Aorta (tissue), 5 donors: ENCODE measurements around the gene GALNT12. TPM values are rescaled to one million over a fixed set of nuclear protein-coding genes. Genes with fewer than 3 reads are reported as not detected.
A peak's percentile ranks its signal among the peaks of the same experiment; 100 is the strongest.

Experiments
- ATAC-seq: fragments of 200-7000 bp; cut with Tn5 transposase; one replicate; pipeline ENCODE4 v1.9.1; 2022; ENCODE audit warnings: moderate library complexity; ENCODE audit not compliant: low FRiP score
- DNase-seq, 2 donors: peaks; one replicate each; pipeline ENCODE4 v3.0.0-alpha.2; 2020
- H3K27ac ChIP-seq, 2 donors: one replicate each; pipeline ENCODE4 v1.5.1; 2013; ENCODE audit warnings: low read length in 2 of 2, mild to moderate bottlenecking in 2 of 2, moderate library complexity in 2 of 2, control low read depth in 1 of 2, inconsistent platforms in 1 of 2, low read depth in 1 of 2
- H3K27me3 ChIP-seq, 2 donors: one replicate each; pipeline ENCODE4 v1.6.1; 2013; ENCODE audit warnings: control low read depth in 1 of 2, low read length in 1 of 2, mild to moderate bottlenecking in 1 of 2, moderate library complexity in 1 of 2; ENCODE audit not compliant: insufficient read depth in 2 of 2, control insufficient read depth in 1 of 2
- H3K36me3 ChIP-seq, 2 donors: one replicate each; pipeline ENCODE4 v1.6.1; 2013; ENCODE audit warnings: control low read depth in 1 of 2, low read length in 1 of 2, mild to moderate bottlenecking in 1 of 2; ENCODE audit not compliant: insufficient read depth in 2 of 2, control insufficient read depth in 1 of 2
- H3K4me1 ChIP-seq, 2 donors: one replicate each; pipeline ENCODE4 v1.6.1; 2013; ENCODE audit warnings: low read length in 2 of 2, control low read depth in 1 of 2, mild to moderate bottlenecking in 1 of 2, moderate library complexity in 1 of 2; ENCODE audit not compliant: insufficient read depth in 2 of 2, control insufficient read depth in 1 of 2
- H3K4me3 ChIP-seq, 2 donors: one replicate each; pipeline ENCODE4 v1.5.1; 2013; ENCODE audit warnings: low read length in 2 of 2, control low read depth in 1 of 2, mild to moderate bottlenecking in 1 of 2
- H3K9me3 ChIP-seq: one replicate; pipeline ENCODE4 v1.6.1; 2013; ENCODE audit warnings: mild to moderate bottlenecking, low read length; ENCODE audit not compliant: control insufficient read depth
- WGBS, 2 donors: extraction: QIAGEN DNeasy Blood & Tissue Kit; methylation state at CpG; one replicate each; pipeline ENCODE4 v1.1.7; 2013; 5-methylcytosine and 5-hydroxymethylcytosine counted together
- intact Hi-C, 2 donors: fragments of 100-400 bp; cut with DNase I; formaldehyde crosslinking; loops; one replicate each; pipeline versions ENCODE4 v1.14.2 to v1.15.0; 2022
- polyA plus RNA-seq, 2 donors: library from polyadenylated mRNA; stranded (reverse); fragments of 200-250 nt; gene quantifications; one replicate each; pipeline ENCODE4 v1.2.3, GENCODE V29; 2013
- total RNA-seq, 2 donors: library from RNA; stranded (reverse); fragmentation: NEBNext Ultra II Directional; extraction: Animal tissue kit (Norgen Biotek cat#: 25700); gene quantifications; one replicate each; pipeline ENCODE4 v1.2.1, GENCODE V29; 2021
- donor health status: healthy with polysubstance abuse.
- donor health status: Bipolar disorder and iron deficiency.
- donor health status: DM: no; HTN: no; CAD: no.
- donor health status: DM: no; HTN: no; CAD: no.
- donor health status: DM: yes; HTN: yes; CAD: no.

The GALNT12 gene
- total and polyA plus RNA-seq, 4 donors, result 2.9 to 12.6 (median 4.1) TPM

GRCh38 chr9:98852460-98852734 lies 44.9 kb downstream of the GALNT12 start:
- no peak for ATAC-seq
- 66 to 74% methylated on average over 6 of the region's 6 CpGs for WGBS, 2 donors

GRCh38 chr9:98852961-98853360 lies 45.5 kb downstream of the GALNT12 start:
- H3K27ac ChIP-seq, result no peak overlapping the region
- DNase-seq, result no peak
- H3K4me1 ChIP-seq, result no peaks in the 10 kb centered on the region
- peaks cover 3% of the 10 kb centered on the region for H3K9me3 ChIP-seq
- H3K27me3 ChIP-seq, result no peaks in the 10 kb centered on the region
- intact Hi-C loops, result loop anchor here in 1 of 2 donors (10.0 kb wide), 1 partner anchor 292 kb away; no protein-coding TSS in a partner anchor
- no peak overlapping the region for H3K4me3 ChIP-seq
- no peaks in the 10 kb centered on the region for H3K36me3 ChIP-seq
- no peak for ATAC-seq
- 90 to 96% methylated on average over 2 of the region's 2 CpGs for WGBS, 2 donors

More at GRCh38 chr9:98852460-98852734, 44.9 kb downstream of the GALNT12 start:
- no peak for DNase-seq
- H3K4me1 ChIP-seq, result no peaks in the 10 kb centered on the region
- peaks cover 3% of the 10 kb centered on the region for H3K9me3 ChIP-seq
- H3K27ac ChIP-seq, result no peak overlapping the region
- intact Hi-C loops, result loop anchor here in 1 of 2 donors (10.0 kb wide), 1 partner anchor 292 kb away; no protein-coding TSS in a partner anchor
- no peaks in the 10 kb centered on the region for H3K27me3 ChIP-seq
- no peaks in the 10 kb centered on the region for H3K36me3 ChIP-seq
- H3K4me3 ChIP-seq, result no peak overlapping the region

- intact Hi-C loops, result loop anchor here in 1 of 2 donors (10.0 kb wide), 1 partner anchor 291 kb away; no protein-coding TSS in a partner anchor
- no peak overlapping the region for H3K27ac ChIP-seq
- peaks cover 3% of the 10 kb centered on the region for H3K9me3 ChIP-seq
- H3K4me3 ChIP-seq, result no peak overlapping the region
- WGBS, 2 donors, result 88 to 92% methylated on average over 2 of the region's 2 CpGs
- H3K36me3 ChIP-seq, result no peaks in the 10 kb centered on the region
- DNase-seq (no peak), ATAC-seq (no peak)
- H3K27me3 ChIP-seq, result no peaks in the 10 kb centered on the region
- H3K4me1 ChIP-seq, result no peaks in the 10 kb centered on the region
These were observed 46.8 kb downstream of the GALNT12 start for GRCh38 chr9:98854266-98854665.

GRCh38 chr9:98855592-98855991 lies 48.1 kb downstream of the GALNT12 start:
- ATAC-seq (no peak), DNase-seq (no peak)
- Histone ChIP-seq H3K27me3 (no peaks in the 10 kb centered on the region), H3K36me3 (no peaks in the 10 kb centered on the region), H3K9me3 (peaks cover 3% of the 10 kb centered on the region), H3K4me3 (no peak overlapping the region), H3K4me1 (no peaks in the 10 kb centered on the region), H3K27ac (no peak overlapping the region)
- WGBS, 2 donors, result 96 to 97% methylated on average over 1 of the region's 1 CpG
- intact Hi-C loops, result loop anchor here in 1 of 2 donors (10.0 kb wide), 1 partner anchor 289 kb away; no protein-coding TSS in a partner anchor

- H3K27ac ChIP-seq, result no peak overlapping the region
- no peaks in the 10 kb centered on the region for H3K27me3 ChIP-seq
- no peaks in the 10 kb centered on the region for H3K36me3 ChIP-seq
- no peak for DNase-seq
- intact Hi-C loops, result loop anchor here in 1 of 2 donors (10.0 kb wide), 1 partner anchor 288 kb away; no protein-coding TSS in a partner anchor
- H3K9me3 ChIP-seq, result peaks cover 3% of the 10 kb centered on the region
- H3K4me3 ChIP-seq, result no peak overlapping the region
- WGBS, 2 donors, result 60 to 81% methylated on average over 5 of the region's 5 CpGs
- ATAC-seq, result no peak
- H3K4me1 ChIP-seq, result no peaks in the 10 kb centered on the region
These were observed 49.5 kb downstream of the GALNT12 start for GRCh38 chr9:98856982-98857381.

- intact Hi-C loops, result loop anchor here (2.0 to 10.0 kb wide), 4 partner anchors 21 to 285 kb away; no protein-coding TSS in a partner anchor
- DNase-seq, result no peak
- 90 to 92% methylated on average over 5 of the region's 5 CpGs for WGBS, 2 donors
These were observed 52.5 kb downstream of the GALNT12 start for GRCh38 chr9:98859941-98860340.

GRCh38 chr9:98860871-98861293 lies 53.4 kb downstream of the GALNT12 start:
- Histone ChIP-seq H3K4me3 (no peak overlapping the region), H3K9me3 (no peaks in the 10 kb centered on the region), H3K27ac (no peak overlapping the region), H3K4me1 (no peaks in the 10 kb centered on the region), H3K36me3 (no peaks in the 10 kb centered on the region), H3K27me3 (no peaks in the 10 kb centered on the region)
- ATAC-seq (peak; percentile 79), DNase-seq (peak in 1 of 2 donors; percentile 74)
- intact Hi-C loops, result loop anchor here (2.0 to 5.0 kb wide), 3 partner anchors 20 to 281 kb away; no protein-coding TSS in a partner anchor
- 7 to 9% methylated on average over 5 of the region's 5 CpGs for WGBS, 2 donors

More at GRCh38 chr9:98859941-98860340, 52.5 kb downstream of the GALNT12 start:
- H3K27ac ChIP-seq, result no peak overlapping the region
- no peak overlapping the region for H3K4me3 ChIP-seq
- no peaks in the 10 kb centered on the region for H3K4me1 ChIP-seq
- H3K36me3 ChIP-seq, result no peaks in the 10 kb centered on the region
- H3K27me3 ChIP-seq, result no peaks in the 10 kb centered on the region
- peaks cover 3% of the 10 kb centered on the region for H3K9me3 ChIP-seq
- ATAC-seq, result no peak

GRCh38 chr9:98861781-98862504 lies 54.5 kb downstream of the GALNT12 start:
- H3K4me1 ChIP-seq, result no peaks in the 10 kb centered on the region
- no peak overlapping the region for H3K27ac ChIP-seq
- ATAC-seq, result peak; percentile 68

GRCh38 chr9:98862936-98863335 lies 55.5 kb downstream of the GALNT12 start:
- no peak overlapping the region for H3K27ac ChIP-seq
- no peaks in the 10 kb centered on the region for H3K4me1 ChIP-seq

More at GRCh38 chr9:98861781-98862504, 54.5 kb downstream of the GALNT12 start:
- WGBS, 2 donors, result 78 to 89% methylated on average over 8 of the region's 8 CpGs
- DNase-seq, result no peak
- Histone ChIP-seq H3K4me3 (no peak overlapping the region), H3K9me3 (no peaks in the 10 kb centered on the region), H3K36me3 (no peaks in the 10 kb centered on the region), H3K27me3 (no peaks in the 10 kb centered on the region)
- intact Hi-C loops, result loop anchor here (2.0 to 5.0 kb wide), 3 partner anchors 19 to 280 kb away; no protein-coding TSS in a partner anchor

More at GRCh38 chr9:98862936-98863335, 55.5 kb downstream of the GALNT12 start:
- H3K36me3 ChIP-seq, result no peaks in the 10 kb centered on the region
- intact Hi-C loops, result loop anchor here (5.0 kb wide), 2 partner anchors 134 to 279 kb away; no protein-coding TSS in a partner anchor
- H3K4me3 ChIP-seq, result no peak overlapping the region
- ATAC-seq (no peak), DNase-seq (no peak)
- 84 to 86% methylated on average over 4 of the region's 4 CpGs for WGBS, 2 donors
- H3K9me3 ChIP-seq, result no peaks in the 10 kb centered on the region
- no peaks in the 10 kb centered on the region for H3K27me3 ChIP-seq
